HG02938 (cell line): ENCODE data around the gene TAF1L.

Source experiments
- ATAC-seq: cut with Tn5 transposase; IDR thresholded peaks from one replicate; pipeline ENCODE4 v1.9.1; 2021; ENCODE audit warnings: mild to moderate bottlenecking, moderate library complexity; ENCODE audit not compliant: unreplicated experiment

TAF1L gene

DNA sequence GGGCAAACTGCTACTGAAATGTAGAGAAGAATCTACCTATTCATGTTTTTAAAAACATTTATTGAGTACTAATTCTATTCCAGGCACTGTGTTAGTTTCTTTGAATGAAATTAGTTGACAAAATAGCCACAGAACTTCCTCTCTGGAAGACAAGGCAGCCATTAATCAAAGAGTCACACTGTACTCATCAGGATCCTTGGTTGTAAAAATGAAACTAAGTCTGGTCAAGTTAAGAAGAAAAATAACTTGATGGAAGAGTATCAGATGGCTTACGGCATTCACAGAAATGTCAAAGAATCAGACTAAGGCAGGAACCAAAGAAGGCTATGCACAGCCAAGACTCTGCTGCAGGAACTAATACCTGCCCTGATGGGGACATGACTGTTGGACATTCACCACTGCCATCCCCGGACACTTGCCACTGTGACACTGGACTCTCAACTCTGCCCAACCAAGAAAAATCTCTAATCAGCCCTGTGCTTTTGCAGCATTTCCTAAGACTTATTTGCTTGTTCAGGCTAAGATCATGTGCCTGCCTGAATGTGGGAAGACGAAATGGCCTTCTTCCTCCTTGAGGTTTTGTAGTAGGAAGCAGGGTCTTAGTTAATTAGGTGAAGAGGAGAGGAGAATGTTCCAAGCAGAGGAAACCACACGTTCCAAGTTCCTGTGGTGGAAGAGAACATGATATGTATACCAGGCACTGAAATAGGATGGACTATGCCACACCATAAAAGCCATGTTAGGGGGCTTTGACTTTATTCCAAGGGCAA lies 39.2 kb downstream of the TAF1L start:
- no peak for ATAC-seq

DNA sequence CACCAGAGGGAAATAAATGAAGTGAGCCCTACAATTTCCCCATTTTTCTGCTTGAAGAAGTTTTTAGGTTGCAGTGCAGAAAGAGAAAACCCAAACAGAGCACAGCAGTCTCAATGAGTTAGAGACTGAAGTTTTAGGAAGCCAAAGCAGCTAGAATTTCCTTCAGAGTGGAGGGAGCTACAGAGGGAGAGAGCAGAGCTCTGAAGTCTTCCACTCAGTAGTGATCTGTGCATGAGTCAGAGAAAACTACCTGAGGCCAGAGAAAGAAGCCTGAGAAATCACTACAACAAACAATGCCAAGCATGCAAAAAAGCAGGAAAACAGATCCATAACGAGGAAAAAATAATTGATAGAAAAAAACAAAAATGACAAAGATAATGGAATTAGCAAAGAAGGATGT lies 44.6 kb downstream of the TAF1L start:
- no peak for ATAC-seq

DNA sequence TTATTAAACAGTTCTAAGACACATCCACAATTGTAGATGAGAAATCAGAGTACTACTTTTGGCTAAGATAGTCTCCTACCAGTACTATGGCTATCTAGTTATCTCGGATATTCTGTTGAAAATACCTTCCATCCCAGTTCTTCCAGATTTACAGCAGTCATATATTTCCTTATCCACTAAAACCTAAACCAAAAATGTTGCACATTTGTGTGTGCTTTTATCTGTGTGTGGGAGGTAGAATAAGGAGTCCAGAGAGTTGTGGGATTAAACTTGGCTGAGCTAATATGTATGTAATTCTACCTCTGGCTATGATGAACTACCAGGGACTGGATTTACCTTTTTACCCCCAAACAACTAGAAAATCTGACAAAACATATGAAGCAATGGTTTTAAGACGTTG lies 45.0 kb downstream of the TAF1L start:
- no peak for ATAC-seq

DNA sequence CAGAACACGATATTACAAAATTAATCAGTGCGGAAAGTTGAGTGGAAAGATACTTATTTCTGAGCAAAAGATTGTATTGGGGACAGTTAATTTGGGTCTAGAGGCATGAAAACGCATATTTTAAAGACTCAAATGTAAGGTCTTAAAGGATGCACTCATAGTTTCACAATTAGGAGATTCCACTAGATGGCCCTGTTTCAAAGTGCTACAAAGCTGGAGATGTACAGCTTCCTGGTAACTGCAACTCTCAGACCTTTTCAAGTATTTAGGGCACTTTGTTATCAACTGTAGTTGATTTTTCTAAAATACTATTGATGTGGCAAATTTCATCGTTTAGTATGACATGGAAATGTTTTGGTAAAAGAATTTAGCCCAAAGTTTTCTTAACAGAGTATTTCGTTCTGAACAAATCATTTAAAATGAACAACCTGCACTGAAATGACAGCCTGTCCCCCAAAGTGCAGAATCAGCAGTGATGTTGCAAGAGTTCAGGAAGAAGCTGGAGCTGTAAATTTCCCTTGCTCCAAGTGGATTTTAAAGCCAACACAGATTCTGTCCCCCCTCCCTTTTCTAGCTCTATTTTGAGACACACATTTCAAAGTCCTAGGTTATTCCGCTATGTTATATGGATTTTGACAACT lies 46.3 kb downstream of the TAF1L start:
- peak; percentile 85 for ATAC-seq

DNA sequence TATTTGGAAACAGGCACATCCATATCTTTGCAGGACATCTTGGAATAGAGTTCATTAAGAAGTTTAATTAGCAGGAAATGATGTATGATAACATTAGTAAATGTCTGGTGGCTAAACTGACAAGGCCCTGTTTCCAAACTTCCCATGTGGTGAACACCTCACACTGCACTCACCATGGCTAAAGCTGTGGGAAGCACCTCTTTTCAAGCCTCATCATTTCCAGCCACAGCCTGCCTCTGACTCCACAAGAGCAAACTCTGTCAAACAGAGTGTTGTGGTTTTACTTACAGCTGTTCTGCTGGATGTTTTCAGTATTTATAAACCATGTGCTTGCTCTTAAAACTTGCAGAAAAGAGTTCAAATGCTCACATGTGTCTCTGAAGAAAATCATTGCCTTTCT lies 47.6 kb downstream of the TAF1L start:
- ATAC-seq, result peak; percentile 57

DNA sequence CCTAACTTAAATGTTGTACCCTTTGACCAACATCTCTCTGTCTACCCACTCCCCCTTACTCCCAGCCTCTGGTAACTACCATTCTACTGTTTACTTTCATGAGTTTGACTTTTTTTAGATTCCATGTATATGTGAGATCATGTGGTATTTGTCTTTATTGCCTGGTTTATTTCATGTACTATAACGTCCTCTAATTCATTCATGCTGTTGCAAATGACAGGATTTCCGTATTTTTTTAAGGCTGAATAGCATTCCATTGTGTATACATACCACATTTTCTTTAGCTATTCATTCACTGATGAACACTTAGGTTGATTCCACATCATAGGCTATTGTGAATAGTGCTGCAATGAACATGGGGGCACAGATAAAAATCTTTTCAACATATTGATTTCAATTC lies 50.7 kb downstream of the TAF1L start:
- no peak for ATAC-seq

DNA sequence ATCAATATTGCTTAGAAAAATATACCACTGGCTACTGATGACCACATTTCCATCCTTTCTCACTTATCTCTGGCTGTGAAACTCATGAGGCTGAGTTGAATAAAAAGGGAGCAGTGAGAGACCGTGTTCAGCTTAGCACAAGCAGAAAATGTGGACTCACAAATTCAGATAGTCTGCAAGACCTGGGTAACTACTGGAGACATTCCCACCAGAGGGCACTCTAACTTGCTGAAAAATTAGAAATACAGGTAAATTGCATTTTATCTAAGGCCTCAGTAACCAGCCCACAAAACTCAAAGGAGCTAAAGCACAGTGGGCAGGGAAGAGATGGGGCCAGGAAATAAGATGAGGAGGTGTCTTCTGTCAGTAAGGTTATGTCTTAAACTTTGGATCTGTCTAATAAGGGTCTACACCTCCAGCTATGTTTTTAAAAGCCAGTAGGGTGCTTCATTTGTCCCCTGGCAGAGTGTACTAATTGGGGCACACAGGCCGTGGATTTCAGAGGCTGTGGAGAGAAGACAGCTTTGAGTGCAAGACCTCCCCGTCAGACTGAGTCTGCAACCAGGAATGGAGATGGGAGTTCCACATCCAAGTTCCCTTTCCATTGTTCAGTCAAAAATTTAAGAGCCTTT lies 53.8 kb downstream of the TAF1L start:
- ATAC-seq, result no peak

DNA sequence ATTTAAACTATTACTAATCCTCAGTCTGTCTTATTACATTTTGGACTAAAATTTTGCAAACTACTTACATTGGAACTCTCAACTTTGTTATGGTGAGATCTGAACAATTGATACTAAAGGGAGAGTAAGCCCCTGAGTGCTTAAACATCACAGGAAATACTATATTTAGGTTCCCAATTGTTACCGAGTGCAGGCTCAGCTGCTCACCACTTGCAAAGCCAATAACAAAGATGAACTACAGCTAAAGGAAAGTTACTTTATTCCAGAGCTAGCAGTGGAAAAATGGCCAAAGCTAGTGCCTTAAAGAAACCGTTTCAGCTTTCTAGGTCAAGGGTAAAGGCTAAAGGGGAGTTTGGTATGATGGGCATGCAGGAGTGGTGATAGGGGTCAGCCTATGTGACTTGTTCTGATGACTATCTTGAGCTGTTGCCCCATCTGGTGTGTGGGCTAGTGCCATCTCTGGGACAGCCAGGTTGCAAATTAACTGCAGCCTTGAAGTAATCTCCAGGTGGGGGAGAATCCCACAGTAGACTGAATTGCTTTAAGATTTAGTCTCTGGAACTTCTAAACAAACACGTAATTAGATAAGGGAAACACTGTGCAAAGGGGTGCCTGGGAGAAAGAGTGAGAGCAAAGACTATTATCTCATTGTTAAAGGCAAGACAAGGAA lies 54.7 kb downstream of the TAF1L start:
- ATAC-seq, result no peak

DNA sequence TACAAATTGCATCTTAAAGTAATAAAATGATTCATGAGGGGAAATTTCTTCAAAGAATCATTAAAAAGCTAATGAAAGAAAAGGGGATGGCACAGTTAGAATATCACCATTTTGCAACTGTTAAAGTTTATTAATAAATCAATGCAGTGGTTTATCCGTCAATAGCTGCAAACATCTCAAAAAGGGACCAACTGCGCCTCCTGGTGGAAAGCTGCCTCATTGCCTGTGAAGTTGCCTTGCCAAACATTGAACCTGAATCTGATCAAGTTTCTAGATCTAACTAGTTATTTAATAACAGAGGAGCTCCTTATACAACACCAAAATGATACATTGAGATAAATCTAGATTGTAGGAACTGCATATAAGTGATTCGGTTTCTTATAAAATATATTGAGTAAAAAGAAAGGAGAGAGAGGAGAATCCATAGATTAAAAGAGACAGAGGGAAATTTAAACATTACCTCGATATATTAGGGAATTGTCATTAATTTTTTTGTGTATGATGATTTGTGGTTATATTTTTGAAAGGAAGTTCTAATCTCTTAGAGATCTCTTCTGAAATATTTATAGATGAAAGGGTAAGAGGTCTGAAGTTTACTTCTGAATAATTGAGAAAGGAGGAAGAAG lies 55.6 kb downstream of the TAF1L start:
- ATAC-seq, result no peak
